ENCODE measurements around the gene RETN.

The RETN gene

DNA sequence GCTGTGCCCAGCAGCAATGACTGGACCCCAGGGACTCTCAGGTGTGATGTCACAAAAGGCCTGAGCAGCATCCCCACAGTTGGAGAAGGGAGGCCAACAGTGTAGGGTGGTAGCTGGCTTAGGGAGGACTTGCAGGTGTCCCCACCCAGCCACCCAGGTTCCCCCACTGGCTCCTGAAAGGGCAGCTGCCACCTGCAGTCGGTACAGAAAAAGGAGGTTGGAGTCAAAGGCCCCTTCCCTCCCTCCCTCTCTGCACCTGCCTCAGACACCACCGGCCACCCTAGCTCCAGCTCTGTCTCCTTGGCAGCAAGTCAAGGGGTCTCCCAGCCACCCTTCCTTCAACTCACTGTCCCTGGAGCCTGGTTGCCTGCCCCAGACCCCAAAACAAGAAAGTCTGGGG, 35.2 kb upstream of the RETN start, which contains the start of gene PCP2:
PCP2 (minus strand) TSS at position 22 of the 400 bp plus-strand sequence. CDS start 262 bp downstream, outside the sequence.
- no peak within 1 kb of the TSS for H3K4ac ChIP-seq (ENCODE audit: low read depth, low read length)

GRCh38 chr19:7635670-7636069, 33.2 kb upstream of the RETN start:
- Histone ChIP-seq H2AFZ (ENCODE audit: insufficient read depth, low read length, poor library complexity) (no peak overlapping the region), H2BK120ac (ENCODE audit: insufficient read depth, low read length, poor library complexity) (no peak overlapping the region)
- WGBS (ENCODE audit: extremely low coverage, insufficient coverage, insufficient read length), result no CpG with 5 or more reads among the region's 6 CpGs

More for the DNA sequence above, 35.2 kb upstream of the RETN start, which contains the start of gene PCP2:
- WGBS (ENCODE audit: extremely low coverage, insufficient coverage, insufficient read length), result no CpG with 5 or more reads among the region's 2 CpGs
- Histone ChIP-seq H3K14ac (ENCODE audit: low read length) (no peak within 1 kb of the TSS), H4K12ac (ENCODE audit: low read depth, low read length) (no peak within 1 kb of the TSS), H3K18ac (ENCODE audit: low read length) (no peak within 1 kb of the TSS), H3K27me3 (ENCODE audit: insufficient read depth, low read length) (no peaks in the 10 kb centered on the region), H3K9ac (ENCODE audit: low read length) (no peak within 1 kb of the TSS), H3K23ac (ENCODE audit: low read length) (no peak within 1 kb of the TSS), H3K27ac (ENCODE audit: low read depth, low read length) (no peak within 1 kb of the TSS), H3K4me1 (ENCODE audit: control insufficient read depth in 1 of 2, insufficient read depth in 2 of 2, low read length in 2 of 2) (peaks cover 12 to 19% of the 10 kb centered on the region in 2 experiments), H2BK5ac (ENCODE audit: low read depth, low read length, poor library complexity) (no peak within 1 kb of the TSS), H3K4me3 (ENCODE audit: low read depth, low read length) (peak within 1 kb of the TSS; percentile 30), H2AFZ (ENCODE audit: insufficient read depth, low read length, poor library complexity) (no peak within 1 kb of the TSS), H4K91ac (ENCODE audit: low read depth, low read length) (no peak within 1 kb of the TSS), H2AK5ac (ENCODE audit: low read length) (no peak within 1 kb of the TSS), H3K36me3 (ENCODE audit: control insufficient read depth in 1 of 2, insufficient read depth in 2 of 2, low read length in 2 of 2) (peaks cover 8 to 12% of the 10 kb centered on the region in 2 experiments), H3K9me3 (ENCODE audit: insufficient read depth, low read depth, low read length) (peaks cover 7% of the 10 kb centered on the region), H2BK120ac (ENCODE audit: insufficient read depth, low read length, poor library complexity) (no peak within 1 kb of the TSS), H3K79me2 (ENCODE audit: control insufficient read depth, insufficient read depth, low read length, poor library complexity) (peaks cover 21% of the 10 kb centered on the region), H4K8ac (ENCODE audit: low read depth, low read length) (no peak within 1 kb of the TSS), H3K4me2 (ENCODE audit: low read length) (no peak within 1 kb of the TSS), H3K79me1 (ENCODE audit: low read length) (peaks cover 9% of the 10 kb centered on the region), H2BK12ac (ENCODE audit: low read length) (no peak within 1 kb of the TSS)
- no peak for DNase-seq

DNA sequence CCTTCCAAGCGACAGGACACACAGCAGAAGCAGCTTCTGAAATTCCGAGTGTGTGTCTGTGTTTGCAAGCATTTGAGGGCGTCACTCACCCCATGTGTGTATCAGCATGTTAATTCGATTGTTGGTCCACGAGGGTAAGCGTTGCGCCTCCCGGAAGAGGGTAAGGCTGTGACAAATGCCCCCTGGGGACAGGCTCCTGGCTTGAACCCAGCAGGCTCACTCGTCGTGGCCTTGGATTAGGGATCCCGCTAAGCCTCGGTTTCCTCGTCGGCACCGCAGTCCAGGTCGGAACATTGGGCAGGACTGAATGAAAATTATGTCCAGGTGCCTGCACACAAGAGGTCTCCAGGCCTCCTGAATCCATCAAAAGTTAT, 32.5 kb upstream of the RETN start:
- H3K79me1 ChIP-seq (ENCODE audit: low read length), result peaks cover 6% of the 10 kb centered on the region
- peak overlapping the region; percentile 11 for H4K91ac ChIP-seq (ENCODE audit: low read depth, low read length)
- H3K4me3 ChIP-seq (ENCODE audit: low read depth, low read length), result no peak overlapping the region
- no peak overlapping the region for H3K9ac ChIP-seq (ENCODE audit: low read length)
- H3K27me3 ChIP-seq (ENCODE audit: insufficient read depth, low read length), result no peaks in the 10 kb centered on the region
- no peak overlapping the region for H3K23ac ChIP-seq (ENCODE audit: low read length)
- H3K27ac ChIP-seq (ENCODE audit: low read depth, low read length), result no peak overlapping the region
- H3K14ac ChIP-seq (ENCODE audit: low read length), result no peak overlapping the region
- no peak overlapping the region for H2AFZ ChIP-seq (ENCODE audit: insufficient read depth, low read length, poor library complexity)
- no peak overlapping the region for H4K12ac ChIP-seq (ENCODE audit: low read depth, low read length)
- peaks cover 13 to 18% of the 10 kb centered on the region in 2 experiments for H3K36me3 ChIP-seq (ENCODE audit: control insufficient read depth in 1 of 2, insufficient read depth in 2 of 2, low read length in 2 of 2)
- H2AK5ac ChIP-seq (ENCODE audit: low read length), result no peak overlapping the region
- H4K8ac ChIP-seq (ENCODE audit: low read depth, low read length), result peak overlapping the region; percentile 48
- no peak overlapping the region for H2BK5ac ChIP-seq (ENCODE audit: low read depth, low read length, poor library complexity)
- DNase-seq, result no peak
- H3K4me2 ChIP-seq (ENCODE audit: low read length), result peak overlapping the region; percentile 63
- H3K79me2 ChIP-seq (ENCODE audit: control insufficient read depth, insufficient read depth, low read length, poor library complexity), result peaks cover 7% of the 10 kb centered on the region
- peaks cover 11% of the 10 kb centered on the region for H3K9me3 ChIP-seq (ENCODE audit: insufficient read depth, low read depth, low read length)
- H3K4me1 ChIP-seq (ENCODE audit: control insufficient read depth in 1 of 2, insufficient read depth in 2 of 2, low read length in 2 of 2), result peaks cover 7 to 11% of the 10 kb centered on the region in 2 experiments
- no peak overlapping the region for H2BK12ac ChIP-seq (ENCODE audit: low read length)
- WGBS (ENCODE audit: extremely low coverage, insufficient coverage, insufficient read length), result no CpG with 5 or more reads among the region's 16 CpGs
- H3K4ac ChIP-seq (ENCODE audit: low read depth, low read length), result no peak overlapping the region
- no peak overlapping the region for H3K18ac ChIP-seq (ENCODE audit: low read length)
- H2BK120ac ChIP-seq (ENCODE audit: insufficient read depth, low read length, poor library complexity), result no peak overlapping the region

More at GRCh38 chr19:7635670-7636069, 33.2 kb upstream of the RETN start:
- Histone ChIP-seq H3K18ac (ENCODE audit: low read length) (no peak overlapping the region), H3K9me3 (ENCODE audit: insufficient read depth, low read depth, low read length) (peaks cover 11% of the 10 kb centered on the region), H3K4me1 (ENCODE audit: control insufficient read depth in 1 of 2, insufficient read depth in 2 of 2, low read length in 2 of 2) (peaks cover 7 to 12% of the 10 kb centered on the region in 2 experiments), H3K79me1 (ENCODE audit: low read length) (peaks cover 6% of the 10 kb centered on the region), H3K27ac (ENCODE audit: low read depth, low read length) (no peak overlapping the region), H3K4ac (ENCODE audit: low read depth, low read length) (no peak overlapping the region), H4K91ac (ENCODE audit: low read depth, low read length) (no peak overlapping the region), H3K9ac (ENCODE audit: low read length) (no peak overlapping the region), H3K23ac (ENCODE audit: low read length) (no peak overlapping the region), H3K36me3 (ENCODE audit: control insufficient read depth in 1 of 2, insufficient read depth in 2 of 2, low read length in 2 of 2) (peaks cover 13 to 18% of the 10 kb centered on the region in 2 experiments), H4K12ac (ENCODE audit: low read depth, low read length) (no peak overlapping the region), H3K79me2 (ENCODE audit: control insufficient read depth, insufficient read depth, low read length, poor library complexity) (peaks cover 7% of the 10 kb centered on the region), H2BK12ac (ENCODE audit: low read length) (no peak overlapping the region), H2AK5ac (ENCODE audit: low read length) (no peak overlapping the region), H3K4me2 (ENCODE audit: low read length) (no peak overlapping the region), H2BK5ac (ENCODE audit: low read depth, low read length, poor library complexity) (no peak overlapping the region), H3K14ac (ENCODE audit: low read length) (no peak overlapping the region), H3K4me3 (ENCODE audit: low read depth, low read length) (no peak overlapping the region), H3K27me3 (ENCODE audit: insufficient read depth, low read length) (no peaks in the 10 kb centered on the region), H4K8ac (ENCODE audit: low read depth, low read length) (no peak overlapping the region)
- DNase-seq, result no peak

GRCh38 chr19:7636691-7637373, 32.0 kb upstream of the RETN start, which contains the start of gene STXBP2:
TSS of gene STXBP2 (plus strand) at chr19:7637110. CDS start at chr19:7637150, 40 bp downstream.
- H3K4me1 ChIP-seq (ENCODE audit: control insufficient read depth in 1 of 2, insufficient read depth in 2 of 2, low read length in 2 of 2), result peaks cover 7 to 11% of the 10 kb centered on the region in 2 experiments
- H4K91ac ChIP-seq (ENCODE audit: low read depth, low read length), result peak within 1 kb of the TSS; percentile 70
- H2BK5ac ChIP-seq (ENCODE audit: low read depth, low read length, poor library complexity), result peak within 1 kb of the TSS; percentile 9
- H3K27ac ChIP-seq (ENCODE audit: low read depth, low read length), result no peak within 1 kb of the TSS
- peak within 1 kb of the TSS; percentile 67 for H2AK5ac ChIP-seq (ENCODE audit: low read length)
- H3K4me2 ChIP-seq (ENCODE audit: low read length), result peak within 1 kb of the TSS; percentile 89
- no peak within 1 kb of the TSS for H3K23ac ChIP-seq (ENCODE audit: low read length)
- DNase-seq, result peak; percentile 79 to 91
- H2BK12ac ChIP-seq (ENCODE audit: low read length), result no peak within 1 kb of the TSS
- H3K9ac ChIP-seq (ENCODE audit: low read length), result peak within 1 kb of the TSS; percentile 87
- H4K12ac ChIP-seq (ENCODE audit: low read depth, low read length), result peak within 1 kb of the TSS; percentile 84
- H3K27me3 ChIP-seq (ENCODE audit: insufficient read depth, low read length), result no peaks in the 10 kb centered on the region
- peaks cover 10 to 17% of the 10 kb centered on the region in 2 experiments for H3K36me3 ChIP-seq (ENCODE audit: control insufficient read depth in 1 of 2, insufficient read depth in 2 of 2, low read length in 2 of 2)
- H4K8ac ChIP-seq (ENCODE audit: low read depth, low read length), result peak within 1 kb of the TSS; percentile 87
- peak within 1 kb of the TSS; percentile 57 for H3K4ac ChIP-seq (ENCODE audit: low read depth, low read length)
- peaks cover 6% of the 10 kb centered on the region for H3K79me1 ChIP-seq (ENCODE audit: low read length)
- H3K79me2 ChIP-seq (ENCODE audit: control insufficient read depth, insufficient read depth, low read length, poor library complexity), result peaks cover 7% of the 10 kb centered on the region
- peak within 1 kb of the TSS; percentile 84 for H3K4me3 ChIP-seq (ENCODE audit: low read depth, low read length)
- no CpG with 5 or more reads among the region's 61 CpGs for WGBS (ENCODE audit: extremely low coverage, insufficient coverage, insufficient read length)
- H2BK120ac ChIP-seq (ENCODE audit: insufficient read depth, low read length, poor library complexity), result peak within 1 kb of the TSS; percentile 36
- H3K9me3 ChIP-seq (ENCODE audit: insufficient read depth, low read depth, low read length), result peaks cover 11% of the 10 kb centered on the region
- H2AFZ ChIP-seq (ENCODE audit: insufficient read depth, low read length, poor library complexity), result no peak within 1 kb of the TSS
- peak within 1 kb of the TSS; percentile 40 for H3K18ac ChIP-seq (ENCODE audit: low read length)
- H3K14ac ChIP-seq (ENCODE audit: low read length), result peak within 1 kb of the TSS; percentile 20

All from trophoblast cell (in vitro differentiated cells and primary cell).